ENCODE measurements around the gene TERT.

Gene TERT

GRCh38 chr5:1205255-1206180 is 89.3 kb downstream of the TERT start:
- ATAC-seq (ENCODE audit: low read depth) = no peak
- no peaks in the 10 kb centered on the region for H3K4me1 Mint-ChIP-seq
- no peak overlapping the region for H3K4me3 Mint-ChIP-seq
- no peak overlapping the region for H3K27ac Mint-ChIP-seq
- no peaks in the 10 kb centered on the region for H3K36me3 Mint-ChIP-seq
- H3K27me3 Mint-ChIP-seq = peaks cover 15% of the 10 kb centered on the region
- no peaks in the 10 kb centered on the region for H3K9me3 Mint-ChIP-seq
- no peak for DNase-seq (ENCODE audit: low spot score in 2 of 2)

GRCh38 chr5:1204693-1205242 is 90.1 kb downstream of the TERT start:
- no peaks in the 10 kb centered on the region for H3K36me3 Mint-ChIP-seq
- H3K4me3 Mint-ChIP-seq = no peak overlapping the region
- DNase-seq (ENCODE audit: low spot score in 2 of 2) (no peak), ATAC-seq (ENCODE audit: low read depth) (no peak)
- H3K4me1 Mint-ChIP-seq = no peaks in the 10 kb centered on the region
- peaks cover 14% of the 10 kb centered on the region for H3K27me3 Mint-ChIP-seq
- no peak overlapping the region for H3K27ac Mint-ChIP-seq
- no peaks in the 10 kb centered on the region for H3K9me3 Mint-ChIP-seq

GRCh38 chr5:1203968-1204692 is 90.7 kb downstream of the TERT start:
- Mint-ChIP-seq H3K4me3 (no peak overlapping the region), H3K36me3 (no peaks in the 10 kb centered on the region), H3K9me3 (no peaks in the 10 kb centered on the region), H3K27ac (no peak overlapping the region), H3K27me3 (peaks cover 9% of the 10 kb centered on the region), H3K4me1 (no peaks in the 10 kb centered on the region)
- DNase-seq (ENCODE audit: low spot score in 2 of 2) (no peak), ATAC-seq (ENCODE audit: low read depth) (no peak)

- Mint-ChIP-seq H3K27me3 (peaks cover 9% of the 10 kb centered on the region), H3K9me3 (no peaks in the 10 kb centered on the region), H3K4me1 (no peaks in the 10 kb centered on the region), H3K4me3 (no peak overlapping the region), H3K27ac (no peak overlapping the region), H3K36me3 (no peaks in the 10 kb centered on the region)
- ATAC-seq (ENCODE audit: low read depth) = no peak
- DNase-seq (ENCODE audit: low spot score in 2 of 2) = no peak
These were observed 91.4 kb downstream of the TERT start for GRCh38 chr5:1203311-1203967.
